Measurements from ENCODE around the gene EIF4A3. TPM values are rescaled to one million over a fixed set of nuclear protein-coding genes. Genes with fewer than 3 reads are reported as not detected.

The EIF4A3 gene
- total RNA-seq, 1 experiment from 2014 or later = 160 TPM

DNA sequence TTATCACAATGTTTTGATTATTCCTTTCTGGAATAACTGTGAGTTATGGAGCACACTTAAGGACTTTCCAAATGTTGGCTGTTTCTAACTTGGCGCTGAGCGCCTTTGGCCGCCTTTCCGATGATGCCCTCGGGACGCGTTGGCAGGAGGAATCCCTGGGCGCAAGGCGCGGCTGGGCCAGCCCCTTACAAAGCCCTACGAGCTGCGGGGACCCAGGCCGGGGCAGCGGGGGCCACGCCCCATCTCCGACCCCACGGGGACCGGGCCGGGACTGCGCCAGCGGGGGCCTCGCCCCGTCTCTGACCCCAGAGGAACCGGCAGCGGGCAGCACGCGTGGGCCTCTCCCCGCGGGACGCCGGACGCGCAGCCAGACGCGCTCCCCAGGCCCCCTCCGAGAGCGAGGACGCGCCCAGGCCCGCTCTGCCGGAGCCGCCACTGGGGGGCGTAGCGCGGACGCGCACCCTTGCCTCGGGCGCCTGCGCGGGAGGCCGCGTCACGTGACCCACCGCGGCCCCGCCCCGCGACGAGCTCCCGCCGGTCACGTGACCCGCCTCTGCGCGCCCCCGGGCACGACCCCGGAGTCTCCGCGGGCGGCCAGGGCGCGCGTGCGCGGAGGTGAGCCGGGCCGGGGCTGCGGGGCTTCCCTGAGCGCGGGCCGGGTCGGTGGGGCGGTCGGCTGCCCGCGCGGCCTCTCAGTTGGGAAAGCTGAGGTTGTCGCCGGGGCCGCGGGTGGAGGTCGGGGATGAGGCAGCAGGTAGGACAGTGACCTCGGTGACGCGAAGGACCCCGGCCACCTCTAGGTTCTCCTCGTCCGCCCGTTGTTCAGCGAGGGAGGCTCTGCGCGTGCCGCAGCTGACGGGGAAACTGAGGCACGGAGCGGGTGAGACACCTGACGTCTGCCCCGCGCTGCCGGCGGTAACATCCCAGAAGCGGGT lies 45.6 kb downstream of the EIF4A3 start, which contains the start of gene GAA (continued):
- TF ChIP-seq TP53 (CRISPR knock-in tag; IDR thresholded peaks at IDR 0.05) = peak; percentile 83; the same call in 1 of the 2 replicates
- peak; percentile 8; the same call in 1 of the 2 replicates for TF ChIP-seq ESRRA (CRISPR knock-in tag; IDR thresholded peaks at IDR 0.05; ENCODE audit: borderline replicate concordance)

- TF ChIP-seq, protein P1, sequence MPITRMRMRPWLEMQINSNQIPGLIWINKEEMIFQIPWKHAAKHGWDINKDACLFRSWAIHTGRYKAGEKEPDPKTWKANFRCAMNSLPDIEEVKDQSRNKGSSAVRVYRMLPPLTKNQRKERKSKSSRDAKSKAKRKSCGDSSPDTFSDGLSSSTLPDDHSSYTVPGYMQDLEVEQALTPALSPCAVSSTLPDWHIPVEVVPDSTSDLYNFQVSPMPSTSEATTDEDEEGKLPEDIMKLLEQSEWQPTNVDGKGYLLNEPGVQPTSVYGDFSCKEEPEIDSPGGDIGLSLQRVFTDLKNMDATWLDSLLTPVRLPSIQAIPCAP (CRISPR knock-in tag; IDR thresholded peaks at IDR 0.05) = no peak
- TF ChIP-seq SP1 (CRISPR knock-in tag; conservative IDR thresholded peaks at IDR 0.05) (no peak), ELF4 (CRISPR knock-in tag; IDR thresholded peaks at IDR 0.05; ENCODE audit: low read depth) (no peak), HMGA2 (CRISPR knock-in tag; IDR thresholded peaks at IDR 0.05) (no peak), NFATC4 (CRISPR knock-in tag; IDR thresholded peaks at IDR 0.05) (no peak), ZNF263 (CRISPR knock-in tag; IDR thresholded peaks at IDR 0.05; ENCODE audit: low read depth) (no peak), FOXP1 (CRISPR knock-in tag; IDR thresholded peaks at IDR 0.05; ENCODE audit: borderline replicate concordance) (no peak), MAX (CRISPR knock-in tag; IDR thresholded peaks at IDR 0.05) (no peak), ZNF219 (CRISPR knock-in tag; IDR thresholded peaks at IDR 0.05; ENCODE audit: borderline replicate concordance) (no peak)
- no peak overlapping the region for H3K27ac Mint-ChIP-seq
- ChIA-PET POLR2A (no interaction called here), CTCF (interaction anchor here (0.6 to 2.7 kb wide), 6 partner anchors 7 to 261 kb away, joined by 3 to 107 read pairs (median 41); partner anchors contain the start of gene CBX4)
- peaks cover 17% of the 10 kb centered on the region for H3K4me1 Mint-ChIP-seq
- H3K36me3 Mint-ChIP-seq = no peaks in the 10 kb centered on the region
- DNase-seq (ENCODE audit: low spot score) (no peak), ATAC-seq (no peak)
- peaks cover 12% of the 10 kb centered on the region for H3K27me3 Mint-ChIP-seq (ENCODE audit: low read depth)
- H3K9me3 Mint-ChIP-seq = no peaks in the 10 kb centered on the region
- H3K4me3 Mint-ChIP-seq = no peak overlapping the region
Measured at GRCh38 chr17:80100035-80100323, 46.9 kb downstream of the EIF4A3 start.

DNA sequence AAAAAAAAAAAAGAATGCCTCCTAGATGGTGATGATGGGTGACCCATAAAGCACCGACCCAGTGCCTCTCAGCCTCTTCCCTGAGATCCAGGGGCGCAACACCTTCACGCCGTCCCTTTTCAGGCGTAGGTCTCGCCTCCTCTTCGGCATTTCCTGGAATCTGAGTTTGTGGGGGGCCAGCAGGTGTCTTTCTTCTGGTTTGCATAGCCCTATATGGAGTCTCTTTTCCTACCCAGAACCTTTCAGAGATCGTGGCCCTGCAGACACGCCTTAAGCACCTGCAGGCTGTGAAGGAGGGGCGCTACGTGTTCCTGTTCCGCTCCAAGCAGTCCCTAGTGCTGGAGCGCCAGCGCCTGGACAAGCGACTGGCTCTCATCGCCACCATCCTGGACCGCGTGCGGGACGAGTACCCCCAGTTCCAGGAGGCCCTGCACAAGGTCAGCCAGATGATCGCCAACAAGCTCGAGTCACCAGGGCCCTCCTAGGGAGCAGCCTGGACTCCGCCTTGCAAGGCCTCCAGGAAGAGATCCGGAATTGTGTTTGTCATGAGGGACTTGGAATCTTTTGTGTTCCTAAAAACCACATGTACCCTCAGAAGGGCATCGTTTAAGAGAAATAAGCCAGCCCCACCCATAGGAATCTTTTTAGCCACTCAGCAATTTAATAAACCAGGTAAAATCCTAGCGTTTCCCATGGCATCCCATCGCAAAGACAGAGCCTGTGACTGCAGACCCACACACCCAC lies 47.5 kb downstream of the EIF4A3 start:
- no peak for DNase-seq (ENCODE audit: low spot score)
- no peak overlapping the region for H3K4me3 Mint-ChIP-seq
- CTCF ChIA-PET = interaction anchor here (0.6 to 2.7 kb wide), 4 partner anchors 12 to 261 kb away, joined by 3 to 42 read pairs (median 22); partner anchors contain the start of gene CBX4
- H3K36me3 Mint-ChIP-seq = no peaks in the 10 kb centered on the region
- H3K9me3 Mint-ChIP-seq = no peaks in the 10 kb centered on the region
- H3K27me3 Mint-ChIP-seq (ENCODE audit: low read depth) = peaks cover 12% of the 10 kb centered on the region
- H3K27ac Mint-ChIP-seq = no peak overlapping the region
- POLR2A ChIA-PET = no interaction called here
- no peak for TF ChIP-seq GTF2I (CRISPR knock-in tag; conservative IDR thresholded peaks at IDR 0.05)
- TF ChIP-seq, protein P2, sequence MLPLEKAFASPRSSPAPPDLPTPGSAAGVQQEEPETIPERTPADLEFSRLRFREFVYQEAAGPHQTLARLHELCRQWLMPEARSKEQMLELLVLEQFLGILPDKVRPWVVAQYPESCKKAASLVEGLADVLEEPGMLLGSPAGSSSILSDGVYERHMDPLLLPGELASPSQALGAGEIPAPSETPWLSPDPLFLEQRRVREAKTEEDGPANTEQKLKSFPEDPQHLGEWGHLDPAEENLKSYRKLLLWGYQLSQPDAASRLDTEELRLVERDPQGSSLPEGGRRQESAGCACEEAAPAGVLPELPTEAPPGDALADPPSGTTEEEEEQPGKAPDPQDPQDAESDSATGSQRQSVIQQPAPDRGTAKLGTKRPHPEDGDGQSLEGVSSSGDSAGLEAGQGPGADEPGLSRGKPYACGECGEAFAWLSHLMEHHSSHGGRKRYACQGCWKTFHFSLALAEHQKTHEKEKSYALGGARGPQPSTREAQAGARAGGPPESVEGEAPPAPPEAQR (CRISPR knock-in tag; IDR thresholded peaks at IDR 0.05) = no peak
- TF ChIP-seq, protein P3, sequence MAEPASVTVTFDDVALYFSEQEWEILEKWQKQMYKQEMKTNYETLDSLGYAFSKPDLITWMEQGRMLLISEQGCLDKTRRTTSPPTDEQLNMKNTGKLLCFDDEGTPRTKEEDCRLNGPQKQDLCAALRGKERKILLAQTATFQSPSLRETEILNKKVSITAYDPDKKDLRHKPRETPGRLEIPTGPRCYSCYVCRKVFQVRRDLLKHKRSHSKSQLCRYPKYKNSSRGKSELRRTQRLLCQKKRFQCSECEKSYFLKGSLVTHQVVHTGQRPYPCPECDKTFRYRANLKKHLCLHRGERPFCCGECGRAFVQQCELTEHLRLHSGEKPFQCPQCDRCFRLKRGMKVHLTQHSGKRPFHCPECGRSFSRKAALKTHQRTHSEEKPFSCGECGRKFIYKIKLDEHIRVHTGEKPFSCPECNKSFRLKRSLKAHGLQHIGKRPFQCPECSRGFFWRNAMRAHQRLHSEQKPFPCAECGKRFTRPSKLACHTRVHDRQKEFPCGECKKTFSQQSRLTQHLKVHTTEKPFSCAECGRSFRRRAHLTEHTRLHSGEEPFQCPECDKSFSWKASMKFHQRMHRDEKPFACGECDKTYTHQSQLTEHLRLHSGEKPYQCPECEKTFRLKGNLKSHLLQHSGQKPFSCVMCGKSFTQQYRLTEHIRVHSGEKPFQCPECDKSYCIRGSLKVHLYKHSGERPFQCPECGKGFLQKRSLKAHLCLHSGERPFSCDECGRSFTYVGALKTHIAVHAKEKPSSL (CRISPR knock-in tag; conservative IDR thresholded peaks at IDR 0.05) = no peak
- no peak for TF ChIP-seq GRHL2 (CRISPR knock-in tag; IDR thresholded peaks at IDR 0.05; ENCODE audit: insufficient replicate concordance, severe bottlenecking)
- no peak for TF ChIP-seq TEAD1 (CRISPR knock-in tag; IDR thresholded peaks at IDR 0.05)
- no peak for TF ChIP-seq CREB1 (CRISPR knock-in tag; IDR thresholded peaks at IDR 0.05)
- no peak for TF ChIP-seq ATF2 (CRISPR knock-in tag; IDR thresholded peaks at IDR 0.05; ENCODE audit: borderline replicate concordance, low read depth)
- TF ChIP-seq ETV6 (CRISPR knock-in tag; IDR thresholded peaks at IDR 0.05) = no peak
- ATAC-seq = no peak
- peaks cover 17% of the 10 kb centered on the region for H3K4me1 Mint-ChIP-seq
